BE2C (cell line): ENCODE results near the gene MAN2A1.

ENCODE experiments used
- DNase-seq: peaks from one replicate; pipeline ENCODE4 v3.0.0-alpha.2; 2020
- H3K27me3 ChIP-seq: fragments of 250-450 bp; sonication (Bioruptor Pico); 2 replicates; pipeline ENCODE4 v1.5.1; 2020; ENCODE audit warnings: mild to moderate bottlenecking
- H3K36me3 ChIP-seq: fragments of 250-450 bp; sonication (Bioruptor Pico); 2 replicates; pipeline ENCODE4 v1.5.1; 2020; ENCODE audit warnings: mild to moderate bottlenecking
- H3K4me1 ChIP-seq: fragments of 250-450 bp; sonication (Bioruptor Pico); 2 replicates; pipeline ENCODE4 v1.5.1; 2020
- H3K4me3 ChIP-seq: 2 replicates; pipeline ENCODE4 v1.5.1; 2011; ENCODE audit warnings: low read depth, low read length
- H3K9me3 ChIP-seq: fragments of 250-450 bp; sonication (Bioruptor Pico); 2 replicates; pipeline ENCODE4 v1.5.1; 2020
- CTCF ChIP-seq: IDR thresholded peaks from 2 replicates; pipeline ENCODE4 v1.5.1; 2012; ENCODE audit warnings: mild to moderate bottlenecking, low read depth, low read length

MAN2A1 gene

GRCh38 chr5:109907189-109907588 lies 217.5 kb downstream of the MAN2A1 start:
- Histone ChIP-seq H3K36me3 (no peaks in the 10 kb centered on the region), H3K27me3 (no peaks in the 10 kb centered on the region), H3K4me1 (peaks cover 9% of the 10 kb centered on the region; the same call in 1 of the 2 replicates), H3K9me3 (no peaks in the 10 kb centered on the region), H3K4me3 (no peak overlapping the region)
- DNase-seq, result no peak
- no peak for TF ChIP-seq CTCF

- TF ChIP-seq CTCF, result no peak
- Histone ChIP-seq H3K4me3 (no peak overlapping the region), H3K27me3 (no peaks in the 10 kb centered on the region), H3K4me1 (peaks cover 9% of the 10 kb centered on the region; the same call in 1 of the 2 replicates), H3K36me3 (no peaks in the 10 kb centered on the region), H3K9me3 (no peaks in the 10 kb centered on the region)
- DNase-seq, result no peak
Measured at GRCh38 chr5:109907731-109908130, 218.0 kb downstream of the MAN2A1 start.

- Histone ChIP-seq H3K4me1 (peaks cover 9% of the 10 kb centered on the region; the same call in 1 of the 2 replicates), H3K4me3 (no peak overlapping the region), H3K9me3 (no peaks in the 10 kb centered on the region), H3K27me3 (no peaks in the 10 kb centered on the region), H3K36me3 (no peaks in the 10 kb centered on the region)
- no peak for DNase-seq
- no peak for TF ChIP-seq CTCF
Measured at GRCh38 chr5:109908366-109908765, 218.6 kb downstream of the MAN2A1 start.

GRCh38 chr5:109910874-109911273 lies 221.1 kb downstream of the MAN2A1 start:
- H3K36me3 ChIP-seq, result no peaks in the 10 kb centered on the region
- peaks cover 5% of the 10 kb centered on the region; the same call in 1 of the 2 replicates for H3K4me1 ChIP-seq
- no peak for DNase-seq
- H3K4me3 ChIP-seq, result no peak overlapping the region
- no peaks in the 10 kb centered on the region for H3K9me3 ChIP-seq
- H3K27me3 ChIP-seq, result no peaks in the 10 kb centered on the region
- no peak for TF ChIP-seq CTCF

GRCh38 chr5:109911731-109912130 lies 222.0 kb downstream of the MAN2A1 start:
- Histone ChIP-seq H3K9me3 (no peaks in the 10 kb centered on the region), H3K4me3 (no peak overlapping the region), H3K4me1 (peaks cover 3% of the 10 kb centered on the region; the same call in 1 of the 2 replicates), H3K27me3 (no peaks in the 10 kb centered on the region), H3K36me3 (no peaks in the 10 kb centered on the region)
- no peak for DNase-seq
- no peak for TF ChIP-seq CTCF

- Histone ChIP-seq H3K4me3 (no peak overlapping the region), H3K36me3 (no peaks in the 10 kb centered on the region), H3K27me3 (no peaks in the 10 kb centered on the region), H3K4me1 (no peaks in the 10 kb centered on the region; the same call in 1 of the 2 replicates), H3K9me3 (no peaks in the 10 kb centered on the region)
- no peak for TF ChIP-seq CTCF
- no peak for DNase-seq
Measured at GRCh38 chr5:109914906-109915305, 225.2 kb downstream of the MAN2A1 start.
